Neural progenitor cell (in vitro differentiated cells): ENCODE data around the gene AVP.

Source experiments
- CTCF ChIP-seq: fragments of 200-600 bp; sonication (generic); IDR thresholded peaks from 2 replicates; pipeline ENCODE4 v1.5.1; 2017; ENCODE audit warnings: antibody characterized with exemption, mild to moderate bottlenecking
- EZH2 ChIP-seq: fragments of 200-600 bp; sonication (generic); IDR thresholded peaks from 2 replicates; pipeline ENCODE4 v1.6.1; 2017; ENCODE audit warnings: antibody characterized with exemption, mild to moderate bottlenecking, moderate library complexity

DNA sequence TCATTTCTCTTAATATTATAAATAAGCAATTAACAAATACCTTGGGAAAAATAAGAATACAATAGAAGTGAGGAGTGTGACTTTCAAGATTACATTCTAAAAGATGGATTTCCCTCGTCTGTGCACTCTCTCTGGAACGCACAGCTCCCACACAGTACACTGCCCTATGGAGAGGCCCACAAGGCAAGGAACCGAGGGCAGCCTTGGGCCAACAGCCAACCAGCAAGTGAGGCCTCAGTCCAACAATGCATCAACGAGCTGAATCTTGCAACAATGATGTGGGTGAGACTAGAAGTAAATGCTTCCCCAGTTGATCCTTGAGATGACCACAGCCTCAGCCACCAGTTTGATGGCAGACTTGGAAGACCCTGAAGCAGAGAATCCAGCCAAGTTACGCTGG, 34.5 kb upstream of the AVP start:
- TF ChIP-seq EZH2, result no peak
- TF ChIP-seq CTCF, result no peak
